Prostate gland (tissue), 2 donors: Measurements from ENCODE around the gene OVCH1.

ENCODE experiments used
- CTCF ChIP-seq, 4 experiments: fragments of 200-600 bp in 2 of 4; fragments of 450-650 bp in 2 of 4; sonication (generic) in 2 of 4; IDR thresholded peaks; 1 replicate in 3 of 4; 2 replicates in 1 of 4; pipeline ENCODE4 v1.5.1; 2016 to 2019; ENCODE audit warnings: antibody characterized with exemption in 4 of 4, mild to moderate bottlenecking in 2 of 4, moderate library complexity in 2 of 4
- POLR2A ChIP-seq: fragments of 450-650 bp; IDR thresholded peaks from one replicate; pipeline ENCODE4 v1.6.1; 2016; ENCODE audit warnings: antibody characterized with exemption, mild to moderate bottlenecking
- POLR2AphosphoS5 ChIP-seq: sonication (generic); formaldehyde crosslinking; IDR thresholded peaks from one replicate; pipeline ENCODE4 v1.6.1; 2017; ENCODE audit warnings: antibody characterized with exemption

GRCh38 chr12:29430716-29431044 is 66.8 kb downstream of the OVCH1 start:
- TF ChIP-seq CTCF (IDR thresholded peaks at IDR 0.05), result no peak
- no peak for TF ChIP-seq POLR2AphosphoS5
- TF ChIP-seq POLR2A, result no peak
